BJ (cell line): ENCODE results near the gene ARHGAP19. TPM values are rescaled to one million over a fixed set of nuclear protein-coding genes. Genes with fewer than 3 reads are reported as not detected.

Experiments used
- CTCF ChIA-PET: fragments of 350-600 bp; formaldehyde crosslinking; extraction: SDS; loops from one replicate; lab custom pipeline; 2021; ENCODE audit warnings: antibody characterized with exemption, inconsistent platforms; lab: Yijun Ruan, JAX
- POLR2A ChIA-PET: fragments of 300-600 bp; sonication (Branson Sonifier 250); formaldehyde crosslinking; extraction: SDS; loops from one replicate; lab custom pipeline; 2021; ENCODE audit warnings: antibody characterized with exemption; lab: Charles Lee
- DNase-seq: peaks from one replicate; pipeline ENCODE4 v3.0.0-alpha.2; 2011; ENCODE audit warnings: low read depth
- H3K27me3 ChIP-seq: 2 replicates; pipeline ENCODE4 v1.6.0; 2011; ENCODE audit warnings: low read length; ENCODE audit not compliant: control insufficient read depth, insufficient read depth
- H3K36me3 ChIP-seq: 2 replicates; pipeline ENCODE4 v1.5.1; 2011; ENCODE audit warnings: low read length; ENCODE audit not compliant: control insufficient read depth, insufficient read depth
- H3K4me3 ChIP-seq: 2 replicates; pipeline ENCODE4 v1.5.1; 2011; ENCODE audit warnings: low read depth, mild to moderate bottlenecking, control low read depth, low read length
- CTCF ChIP-seq: IDR thresholded peaks from 2 replicates; pipeline ENCODE4 v1.5.1; 2011; ENCODE audit warnings: low read depth, mild to moderate bottlenecking, control low read depth, inconsistent platforms, low read length, moderate library complexity; ENCODE audit not compliant: insufficient read depth
- polyA plus RNA-seq: library from polyadenylated mRNA; depleted of rRNA; stranded (reverse); fragments of >200 nt; gene quantifications from 2 replicates; pipeline ENCODE4 v1.2.3, GENCODE V29; 2011; rRNA removed
- small RNA-seq: library from RNA; depleted of rRNA; stranded (forward); fragments of <200 nt; gene quantifications from one replicate; pipeline ENCODE3, GENCODE V24; 2012; ENCODE audit warnings: low replicate concordance, low read depth; ENCODE audit not compliant: insufficient read length

The ARHGAP19 gene
- polyA plus RNA-seq, 1 experiment: 2.4 TPM

GRCh38 chr10:97173036-97173435, 119.4 kb downstream of the ARHGAP19 start:
- DNase-seq: no peak
- TF ChIP-seq CTCF: no peak
- H3K27me3 ChIP-seq: peaks cover 3% of the 10 kb centered on the region
- H3K36me3 ChIP-seq: no peaks in the 10 kb centered on the region
- no peak overlapping the region for H3K4me3 ChIP-seq
- ChIA-PET CTCF (interaction anchor here (1.0 kb wide), 1 partner anchor 18 kb away, joined by 4 read pairs; no protein-coding TSS in a partner anchor), POLR2A (no interaction called here)

Small RNA genes within 50 kb of the gene (small RNA-seq; reads per million reads assigned to genes)
- gene RF00017: not detected

Other genes starting within 250 kb of the ARHGAP19 start
- 0.01 and 0.02 TPM in 2 replicates for gene SLIT1, start 106.7 kb downstream of the ARHGAP19 start, polyA plus RNA-seq
- 1.1 and 1.2 TPM in 2 replicates for gene FRAT1, start 26.6 kb upstream of the ARHGAP19 start, polyA plus RNA-seq
- gene FRAT2, start 42.1 kb upstream of the ARHGAP19 start, polyA plus RNA-seq: 1.8 and 2.9 TPM in 2 replicates
- gene RRP12, start 108.7 kb upstream of the ARHGAP19 start, polyA plus RNA-seq: 9.3 and 16.3 TPM in 2 replicates
- 528 and 710 TPM in 2 replicates for gene PGAM1, start 133.6 kb upstream of the ARHGAP19 start, polyA plus RNA-seq
- 49.4 and 58.9 TPM in 2 replicates for gene EXOSC1, start 153.4 kb upstream of the ARHGAP19 start, polyA plus RNA-seq
- 89.3 and 101 TPM in 2 replicates for gene ZDHHC16, start 153.5 kb upstream of the ARHGAP19 start, polyA plus RNA-seq
- gene MMS19, start 205.8 kb upstream of the ARHGAP19 start, polyA plus RNA-seq: 71.1 and 97.5 TPM in 2 replicates
- gene UBTD1, start 206.3 kb upstream of the ARHGAP19 start, polyA plus RNA-seq: 22.7 and 39.0 TPM in 2 replicates